Retina (tissue), 1 donor: ENCODE measurements around the gene PEX16.
A peak's percentile ranks its signal among the peaks of the same experiment; 100 is the strongest.

ENCODE experiments used
- DNase-seq: peaks from one replicate; pipeline ENCODE4 v3.0.0-alpha.2; 2016

Gene PEX16

DNA sequence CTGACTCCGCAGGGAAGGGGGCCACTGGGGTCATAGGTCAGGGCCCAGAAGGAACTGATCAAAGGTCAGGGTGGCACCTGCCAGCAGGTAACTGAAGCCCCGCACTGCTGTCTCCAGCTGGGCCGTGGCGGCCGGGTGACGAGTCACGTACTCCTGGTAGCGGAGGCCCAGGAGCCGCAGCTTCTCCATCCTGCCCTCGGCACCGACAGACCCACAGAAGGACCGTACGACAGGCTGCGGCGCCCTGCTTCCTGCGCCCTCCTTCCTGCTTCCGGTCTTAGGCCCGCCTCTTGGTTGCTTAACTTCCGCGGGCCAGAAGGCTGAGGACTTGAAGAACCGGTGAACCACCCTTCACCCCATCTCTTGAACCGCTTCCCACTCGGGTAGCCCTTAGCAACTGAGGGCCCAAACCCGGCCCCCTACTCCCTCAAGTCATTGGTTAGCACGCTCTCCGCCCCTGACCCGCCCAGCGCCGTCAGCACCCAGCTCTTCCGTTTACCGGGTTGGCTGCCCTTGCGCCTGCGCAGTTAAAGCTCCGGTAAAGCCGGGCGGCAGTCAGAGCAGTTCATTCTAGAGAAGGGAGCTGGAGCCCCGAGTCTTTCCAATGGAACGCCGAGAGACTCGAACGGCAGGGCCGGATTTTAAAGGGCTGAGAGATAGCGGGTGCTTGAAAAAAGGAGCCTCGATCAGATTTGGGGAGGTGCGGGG lies at the start of gene PEX16:
Gene PEX16 (minus strand): TSS at position 255 of the 708 bp plus-strand sequence. CDS start 66 bp downstream, at position 189.
- peak; percentile 96 for DNase-seq

DNA sequence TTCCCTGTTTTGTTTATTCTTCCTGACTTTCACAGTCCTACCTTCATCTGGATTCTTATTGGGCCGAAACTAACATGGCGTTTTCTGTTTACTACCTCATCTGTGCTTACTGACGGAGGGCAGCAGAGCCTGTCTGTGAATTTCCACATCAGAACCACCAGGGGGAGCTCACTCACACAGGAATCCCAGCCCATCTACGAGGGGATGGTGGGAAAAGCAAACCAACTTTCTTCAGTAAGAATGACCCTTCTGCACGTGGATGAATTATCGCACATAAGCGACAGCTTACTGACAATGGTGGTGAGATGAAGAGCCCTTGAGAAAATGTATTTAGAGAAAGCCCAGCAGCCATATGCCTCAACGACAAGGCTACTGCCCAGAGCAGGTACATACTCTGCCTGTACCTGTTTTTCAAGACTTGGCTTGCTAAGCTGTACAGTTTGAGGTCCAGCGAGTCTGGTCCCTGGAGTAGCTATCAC lies 47.3 kb upstream of the PEX16 start:
- peak; percentile 81 for DNase-seq

DNA sequence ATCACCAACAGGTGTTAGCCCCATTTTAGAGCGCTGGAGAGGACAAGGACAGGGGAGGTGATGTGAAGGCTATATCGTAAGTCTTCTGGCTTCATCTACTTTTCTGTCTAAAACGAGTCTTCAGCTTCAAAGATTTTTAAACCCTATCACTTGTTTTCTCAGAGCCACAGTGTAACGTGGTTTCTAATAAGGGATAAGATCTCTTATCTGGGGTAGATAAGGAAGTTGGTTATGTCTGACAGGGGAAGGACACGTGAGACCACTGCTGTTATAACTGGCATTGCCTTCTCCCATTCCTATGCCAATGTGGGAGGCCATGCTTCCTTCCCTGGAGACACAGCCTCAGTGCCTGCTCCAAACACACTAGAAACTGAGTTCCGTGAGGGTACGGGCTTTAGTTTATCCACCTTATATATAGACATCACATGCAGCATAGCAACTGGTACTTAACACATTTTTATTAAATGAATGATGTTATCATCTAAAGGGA lies 44.1 kb upstream of the PEX16 start:
- no peak for DNase-seq

DNA sequence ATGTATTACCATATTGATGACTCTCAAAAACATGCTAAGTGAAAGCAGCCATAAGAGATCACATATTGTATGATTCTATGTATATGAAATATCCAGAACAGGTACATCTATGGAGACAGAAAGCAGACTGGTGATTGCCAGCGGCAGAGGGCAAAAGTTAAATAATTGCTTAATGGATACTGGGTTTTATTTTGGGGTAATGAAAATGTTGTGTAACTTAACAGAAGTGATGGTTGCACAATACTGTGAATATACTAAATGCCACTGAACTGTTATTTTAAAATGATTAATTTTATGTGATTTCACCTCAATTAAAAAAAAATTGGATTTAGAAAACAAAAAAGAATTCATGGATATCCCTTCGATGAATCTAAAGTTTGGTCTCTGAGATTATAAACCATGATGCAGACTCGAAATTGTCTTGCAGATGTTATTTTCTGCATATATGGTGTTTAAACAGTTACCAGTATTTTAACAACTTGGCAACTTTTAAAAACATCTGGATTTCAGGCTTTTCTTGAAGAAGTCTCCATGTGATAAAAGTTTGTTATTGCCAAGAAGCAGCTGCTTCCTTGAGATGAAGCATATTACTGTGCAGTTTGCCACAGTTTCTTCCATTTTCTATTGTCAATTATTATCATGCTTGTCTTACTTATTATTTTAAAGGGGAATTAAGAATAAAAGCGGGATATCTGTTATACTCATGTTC lies 42.9 kb upstream of the PEX16 start:
- no peak for DNase-seq

DNA sequence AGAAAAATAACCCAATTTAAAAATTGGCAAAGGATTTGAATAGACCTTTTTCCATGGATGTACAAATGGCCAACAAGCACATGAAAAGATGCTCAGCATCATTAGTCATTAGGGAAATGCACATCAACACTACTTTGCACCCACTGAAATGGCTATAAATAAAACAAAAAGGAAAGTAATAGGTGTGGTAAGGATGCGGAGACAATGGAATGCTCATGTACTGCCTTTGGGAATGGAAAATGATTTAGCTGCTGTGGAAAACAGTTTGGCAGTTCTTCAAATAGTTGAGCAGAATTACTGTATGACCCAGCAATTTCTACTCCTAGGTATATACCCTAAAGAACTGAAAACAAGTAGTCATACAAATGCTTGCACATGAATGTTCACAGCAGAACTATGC lies 42.2 kb upstream of the PEX16 start:
- no peak for DNase-seq

DNA sequence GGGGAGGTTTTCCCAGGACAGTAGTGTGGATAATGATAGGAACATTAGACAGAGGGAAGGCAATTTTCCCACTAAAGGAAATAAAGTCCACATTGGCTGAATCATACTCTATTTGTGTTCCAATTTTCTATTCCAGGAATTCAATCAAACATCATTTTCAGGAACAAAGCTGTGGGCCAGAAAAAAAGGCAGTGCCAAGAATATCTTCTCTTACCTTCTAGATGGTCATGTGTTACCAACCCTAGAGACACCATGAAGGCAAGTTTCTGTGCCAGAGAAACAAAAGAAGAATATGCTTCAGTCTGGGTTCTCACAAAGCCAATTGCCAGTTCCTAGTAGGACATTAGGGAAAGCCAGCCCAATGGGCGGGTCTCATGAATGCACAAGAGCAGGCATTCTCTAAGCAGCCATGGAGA lies 32.3 kb upstream of the PEX16 start:
- DNase-seq: no peak

DNA sequence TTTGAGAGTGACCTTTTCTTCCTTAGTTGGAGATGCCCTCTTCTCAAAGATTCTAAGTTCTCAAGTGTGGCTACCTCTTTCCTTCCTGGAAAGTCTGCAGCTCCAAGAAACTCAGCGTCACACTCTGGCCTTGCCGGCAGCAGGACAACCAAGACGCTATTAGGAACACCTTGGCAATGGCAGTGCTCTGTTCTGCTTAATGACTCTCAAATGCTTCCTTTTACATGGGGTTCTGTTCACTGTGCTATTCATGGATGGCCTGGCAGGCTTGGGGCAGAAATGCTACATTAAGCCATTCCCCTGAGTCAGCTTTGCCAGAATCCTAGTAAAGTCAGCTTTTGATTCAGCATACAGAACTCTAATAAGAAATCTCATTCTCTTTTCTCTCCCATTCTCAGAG lies 30.7 kb upstream of the PEX16 start:
- no peak for DNase-seq

DNA sequence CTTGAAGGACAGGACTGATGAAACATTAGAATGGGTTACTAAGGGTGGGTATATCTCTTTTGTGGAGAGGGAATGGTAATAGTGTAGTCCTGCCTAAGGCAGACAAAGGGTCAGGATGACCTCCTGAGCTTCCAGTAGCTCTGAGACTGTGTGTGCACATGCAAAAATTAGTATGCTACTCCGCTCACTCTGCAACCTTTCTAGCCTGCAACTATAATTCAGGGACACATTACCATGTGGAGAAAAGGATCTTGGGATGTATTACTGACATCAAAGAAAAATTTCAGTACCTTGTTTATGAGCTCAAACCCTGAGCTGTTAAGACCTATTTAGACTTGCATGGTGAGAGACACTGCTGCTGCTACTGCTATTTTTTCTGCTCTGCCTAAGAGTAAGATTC lies 30.2 kb upstream of the PEX16 start:
- DNase-seq: no peak

DNA sequence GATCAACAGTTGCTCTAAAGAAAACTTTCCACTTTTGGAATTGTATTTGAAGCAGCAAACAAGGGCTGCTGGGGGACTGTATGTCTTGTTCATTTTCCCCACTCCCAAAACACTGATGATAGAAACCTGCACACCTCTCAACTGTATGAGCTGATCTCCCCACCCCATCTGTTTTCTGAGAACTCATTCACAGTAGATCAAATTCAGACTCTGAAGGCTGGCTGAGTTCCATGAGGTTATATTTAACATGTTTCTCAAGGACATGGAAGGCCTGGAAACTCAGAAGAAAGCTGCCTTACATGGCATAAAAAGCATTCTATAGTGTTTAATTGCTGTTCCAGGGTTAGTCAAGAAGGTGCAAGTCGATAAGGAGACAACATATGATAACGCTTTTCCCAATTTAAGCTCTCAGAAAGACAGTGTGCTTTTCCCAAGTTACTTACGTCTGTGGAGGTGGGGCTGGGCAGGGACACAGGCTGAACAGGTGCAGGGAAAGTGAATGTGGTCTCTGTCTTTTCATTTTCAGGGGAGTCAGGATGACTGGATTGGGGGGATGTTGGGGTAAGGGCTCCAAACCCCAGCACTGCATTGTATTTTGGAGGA lies 27.8 kb upstream of the PEX16 start:
- DNase-seq: no peak

DNA sequence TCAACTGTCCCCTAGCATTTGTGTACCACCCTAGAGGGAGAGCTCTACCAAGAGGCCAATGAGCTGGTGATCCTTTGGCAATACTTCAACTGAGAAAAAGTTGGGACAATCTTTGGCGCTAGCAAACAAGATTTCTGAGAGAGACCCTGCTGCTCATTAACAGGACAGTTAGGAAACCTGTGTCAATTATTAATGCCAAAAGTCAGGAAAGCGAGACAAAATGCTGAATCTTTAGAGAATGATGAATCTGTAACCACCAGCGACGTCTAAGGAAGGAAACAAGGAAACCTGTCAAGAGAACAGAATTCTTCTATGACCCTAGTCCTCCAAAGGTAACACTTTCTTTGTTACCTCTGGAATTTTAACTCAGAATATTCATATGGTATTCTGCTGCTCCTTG lies 24.7 kb upstream of the PEX16 start:
- DNase-seq: no peak

DNA sequence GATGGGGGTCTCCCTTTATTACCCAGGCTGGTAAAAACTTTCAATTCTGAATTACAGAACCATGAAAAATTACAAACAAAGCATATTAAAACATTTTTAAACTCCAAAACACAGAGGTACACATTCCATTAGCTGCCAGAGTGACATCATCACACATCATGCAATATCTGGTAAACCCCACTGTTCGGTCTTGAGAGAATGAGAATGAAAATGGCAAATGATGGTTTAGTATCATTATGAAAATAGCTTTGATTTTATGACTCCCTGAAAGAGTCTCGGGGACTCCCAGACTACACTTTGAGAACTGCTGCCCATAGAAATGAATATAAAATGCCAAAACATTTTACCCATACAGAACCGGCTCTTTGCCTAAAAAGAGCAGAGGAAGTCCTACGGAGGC lies 23.6 kb upstream of the PEX16 start:
- no peak for DNase-seq

DNA sequence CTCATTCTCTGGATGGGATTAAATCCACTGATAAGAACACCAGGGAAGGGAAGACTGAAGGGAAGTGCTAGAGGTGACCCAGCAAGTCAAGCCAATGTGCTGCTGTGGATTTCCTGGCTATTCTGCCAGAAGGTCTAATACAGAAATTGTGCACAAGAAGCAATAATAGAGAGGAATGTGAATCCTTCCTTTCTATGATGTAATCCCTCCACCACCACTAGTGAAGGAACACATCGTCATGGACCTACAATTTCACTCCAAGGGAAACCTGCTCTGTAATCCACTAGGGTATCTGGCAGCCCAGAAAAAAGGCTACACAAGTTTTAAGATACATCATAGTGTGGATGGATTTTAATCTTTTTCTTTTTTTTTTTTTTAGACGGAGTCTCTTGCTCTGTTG lies 22.2 kb upstream of the PEX16 start:
- no peak for DNase-seq

DNA sequence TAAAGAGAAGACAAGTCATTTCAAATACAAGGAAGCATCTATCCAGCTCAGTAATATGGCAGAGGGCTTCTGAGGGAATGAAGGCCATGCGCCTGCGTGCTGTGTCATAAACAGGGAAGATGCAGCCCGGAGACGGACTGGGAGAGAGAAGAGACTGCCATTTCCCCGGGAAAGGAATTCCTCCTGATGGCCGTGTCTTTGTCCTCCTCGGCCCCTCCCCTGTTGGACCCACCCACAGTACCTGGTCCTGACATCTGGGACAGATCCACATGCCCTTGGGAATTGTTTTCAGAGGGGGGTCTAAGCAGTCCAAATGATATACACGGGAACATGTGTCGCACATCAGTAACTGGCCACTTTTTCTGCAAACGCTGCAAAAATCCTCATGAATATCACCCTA lies 20.2 kb upstream of the PEX16 start:
- DNase-seq: no peak

DNA sequence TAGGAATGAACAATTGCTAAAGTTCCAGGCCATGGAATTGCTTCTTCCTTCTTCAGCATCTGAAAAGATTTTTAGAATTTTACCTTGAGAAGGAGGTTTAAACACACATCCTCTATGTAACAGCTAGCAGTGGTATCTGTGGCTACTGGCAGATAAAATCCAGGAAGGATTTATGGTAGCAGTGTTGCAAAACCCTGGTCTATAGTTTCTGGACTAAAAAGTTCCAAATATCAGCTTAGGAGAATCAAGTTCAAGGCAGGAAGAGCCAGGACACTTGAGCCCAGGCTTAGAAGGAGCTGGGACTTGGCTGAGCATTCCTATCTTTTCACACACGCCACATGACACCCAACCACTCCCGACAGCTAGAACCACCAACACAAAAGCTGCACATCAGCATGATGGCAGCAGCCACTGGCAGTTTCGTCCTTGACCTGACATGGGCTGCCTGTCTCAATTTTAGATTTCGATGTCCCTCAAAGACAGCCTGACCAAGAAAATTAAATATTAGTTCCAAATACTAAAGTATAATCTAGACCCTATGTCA lies 18.9 kb upstream of the PEX16 start:
- no peak for DNase-seq

DNA sequence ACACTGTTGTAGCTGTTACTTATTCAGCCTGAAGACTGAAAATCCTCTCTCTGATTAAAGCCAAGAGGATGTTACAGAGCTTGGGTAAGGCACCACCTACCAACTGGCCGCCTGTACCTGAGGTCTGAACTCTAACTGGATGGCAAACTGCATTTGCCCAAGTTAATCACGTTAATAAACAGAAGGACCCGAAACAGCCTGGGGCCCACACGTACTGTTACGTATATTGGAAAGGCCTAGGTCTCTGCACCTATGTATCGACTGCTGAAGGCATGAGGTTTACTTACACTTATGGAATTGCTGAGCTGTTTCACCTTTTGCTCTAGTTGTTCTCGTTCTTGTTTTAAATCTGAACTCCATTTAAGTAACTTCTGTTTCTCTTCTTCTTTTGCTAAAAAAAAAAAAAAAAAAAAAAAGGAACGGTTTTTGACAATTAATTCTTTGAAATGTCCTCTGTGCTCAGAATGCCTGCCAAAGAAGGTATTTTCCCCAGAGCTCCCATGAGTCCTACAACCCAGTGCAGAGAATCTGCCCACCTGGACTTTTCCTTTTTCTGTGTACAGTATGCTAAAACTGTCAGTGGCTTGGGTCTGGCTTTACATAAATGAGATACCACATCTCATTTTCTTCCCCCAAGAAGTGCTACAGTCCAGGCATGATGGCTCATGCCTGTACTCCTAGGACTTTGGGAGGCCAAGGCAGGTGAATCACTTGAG lies 17.8 kb upstream of the PEX16 start:
- DNase-seq: no peak

DNA sequence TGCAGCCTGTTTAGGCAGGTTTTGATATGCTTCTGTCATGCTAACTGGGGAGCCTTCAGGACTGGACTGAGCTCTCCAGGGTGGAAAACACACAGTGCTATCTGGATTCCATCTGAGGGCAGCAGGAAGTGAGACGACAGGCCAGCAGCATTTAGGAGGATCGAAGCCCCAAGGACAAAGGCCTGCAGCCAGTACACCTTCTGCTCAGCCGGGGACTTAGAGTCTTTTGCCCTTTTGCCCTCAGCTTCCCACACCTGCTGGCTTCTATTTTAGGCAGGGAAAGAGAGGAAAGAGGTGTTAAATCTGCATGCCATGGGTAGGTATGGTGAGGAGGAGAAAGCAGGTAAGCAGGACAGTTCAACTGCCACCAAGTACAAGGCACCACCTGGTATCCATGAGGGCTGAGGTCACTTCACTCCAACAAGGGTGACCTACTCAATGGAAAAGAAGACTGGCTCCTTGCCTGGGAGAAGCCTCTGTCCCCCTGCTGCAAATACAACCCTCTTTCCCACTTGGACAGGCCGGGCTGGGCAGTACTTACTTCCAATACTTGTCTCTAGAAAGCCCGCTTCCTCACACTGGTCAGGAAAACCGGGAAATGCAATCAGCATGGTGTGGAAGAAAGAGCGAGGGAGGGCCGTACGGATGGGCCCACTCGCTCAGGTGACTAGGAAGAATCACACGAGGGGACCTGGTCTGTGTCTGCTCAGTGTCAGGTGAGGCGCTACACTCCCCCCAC lies 17.1 kb upstream of the PEX16 start:
- DNase-seq: no peak

DNA sequence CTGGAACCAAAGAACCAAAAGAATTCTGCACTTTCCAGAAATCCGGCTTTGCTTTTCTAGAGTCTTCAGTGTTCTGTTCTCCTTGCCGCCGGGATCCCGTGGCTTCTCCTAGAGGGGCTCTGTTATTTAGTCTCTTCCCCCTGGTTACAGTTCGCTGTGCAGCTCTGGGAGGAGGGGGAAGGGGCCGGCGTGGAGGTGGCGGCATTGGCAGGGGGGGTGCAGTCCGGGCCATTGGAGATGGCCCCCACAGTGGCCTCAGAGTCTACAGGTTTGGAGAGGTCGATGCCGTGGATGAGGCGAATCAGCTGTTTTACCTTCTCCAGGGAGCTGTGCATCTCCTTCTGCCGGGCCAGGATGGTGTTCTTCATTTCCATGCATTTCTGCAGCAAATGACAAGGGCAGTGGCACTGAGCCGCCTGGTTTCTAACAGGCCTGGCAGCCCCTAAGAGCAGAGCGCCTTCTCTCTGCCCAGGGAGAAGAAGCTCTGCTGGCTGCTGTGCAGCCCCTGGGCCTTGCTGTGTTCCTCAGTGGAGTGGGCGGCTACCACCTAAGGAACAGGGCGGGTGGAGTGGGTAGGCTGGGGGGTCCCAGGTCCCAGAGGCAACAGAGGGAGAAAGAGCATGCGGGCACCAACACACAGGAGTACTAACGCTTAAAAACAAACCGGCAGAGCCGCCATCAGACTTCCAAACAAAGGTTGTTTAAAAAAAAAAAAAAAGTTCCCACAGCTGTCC lies 16.3 kb upstream of the PEX16 start:
- DNase-seq: no peak

DNA sequence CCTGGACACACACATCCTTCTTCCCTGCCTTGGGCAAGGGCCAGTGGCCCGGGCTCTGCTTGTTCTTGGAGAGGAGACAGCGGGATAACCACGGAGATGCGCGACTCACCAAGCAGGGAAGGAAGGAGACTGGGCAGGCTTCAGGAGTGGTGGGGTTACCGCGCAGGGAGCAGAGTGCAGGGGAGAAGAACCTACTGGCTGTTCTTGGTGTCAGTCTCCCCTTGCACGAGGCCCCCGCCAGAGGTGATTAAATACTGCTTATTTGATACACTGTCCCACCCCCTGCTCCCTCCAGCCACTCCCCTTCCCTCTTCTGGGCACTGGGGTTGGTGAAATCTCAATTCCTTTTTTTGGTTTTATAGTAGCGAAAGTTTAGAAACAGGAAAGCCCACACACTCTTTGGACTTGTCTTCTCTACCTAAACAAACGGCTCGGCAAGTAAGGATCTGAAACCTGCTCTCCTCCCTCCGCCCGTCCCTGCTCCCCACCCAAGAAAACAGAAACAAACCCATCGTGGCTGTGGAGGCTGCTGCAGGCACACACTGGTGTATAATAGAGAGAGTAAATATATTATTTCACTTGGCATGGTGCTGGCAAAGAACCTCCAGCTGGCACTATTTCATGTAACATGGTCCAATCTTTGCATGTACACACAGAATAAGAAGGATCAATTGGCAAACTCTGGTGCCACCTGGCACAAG lies 15.6 kb upstream of the PEX16 start:
- no peak for DNase-seq

DNA sequence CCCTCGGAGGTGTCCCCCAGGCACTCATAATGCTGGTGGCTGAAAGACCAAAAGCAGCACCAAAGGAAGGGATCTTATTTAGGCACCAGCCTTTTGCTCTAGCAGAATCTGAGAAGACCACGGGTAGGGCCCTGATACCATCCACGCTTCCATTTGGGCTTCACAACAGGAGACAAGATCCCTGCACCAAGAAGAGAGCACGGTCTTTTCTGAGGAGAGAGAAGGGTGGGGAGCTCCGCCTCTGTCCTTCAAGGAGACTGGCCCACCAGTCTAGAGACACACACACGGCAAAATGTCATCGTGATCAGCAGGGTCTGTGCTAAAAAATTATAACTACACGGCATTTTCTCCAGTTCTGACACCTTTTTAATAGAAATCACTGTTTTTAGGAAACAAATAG lies 14.5 kb upstream of the PEX16 start:
- DNase-seq: no peak

DNA sequence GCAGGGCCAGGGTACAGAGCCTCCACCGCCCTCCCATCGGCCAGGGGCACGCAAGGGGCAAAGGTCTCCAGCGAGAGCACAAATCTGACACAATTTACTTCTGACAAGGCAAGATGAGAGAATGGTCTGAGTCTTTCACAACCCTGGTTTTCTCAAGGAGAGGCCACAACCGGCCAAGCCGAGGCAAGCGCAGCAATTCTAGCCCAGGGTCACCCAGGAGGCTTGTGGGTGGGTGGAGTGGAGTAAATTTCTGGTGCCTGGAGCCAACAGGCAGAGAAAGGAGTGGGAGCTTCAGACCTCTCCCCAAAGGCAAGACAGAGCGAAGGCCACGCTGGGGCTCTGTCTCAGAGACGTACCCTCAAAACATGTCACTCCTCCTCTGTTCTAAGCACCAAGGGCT lies 14.1 kb upstream of the PEX16 start:
- DNase-seq: no peak
